Activated T-helper 1 cell treated with Interleukin-2 at 50 U/mL for 16 hours (primary cell): ENCODE data around the gene SERPINB12.

Experiments used
- DNase-seq: peaks from one replicate; pipeline ENCODE4 v3.0.0-alpha.2; 2020; ENCODE audit warnings: low read depth

The SERPINB12 gene, protein sequence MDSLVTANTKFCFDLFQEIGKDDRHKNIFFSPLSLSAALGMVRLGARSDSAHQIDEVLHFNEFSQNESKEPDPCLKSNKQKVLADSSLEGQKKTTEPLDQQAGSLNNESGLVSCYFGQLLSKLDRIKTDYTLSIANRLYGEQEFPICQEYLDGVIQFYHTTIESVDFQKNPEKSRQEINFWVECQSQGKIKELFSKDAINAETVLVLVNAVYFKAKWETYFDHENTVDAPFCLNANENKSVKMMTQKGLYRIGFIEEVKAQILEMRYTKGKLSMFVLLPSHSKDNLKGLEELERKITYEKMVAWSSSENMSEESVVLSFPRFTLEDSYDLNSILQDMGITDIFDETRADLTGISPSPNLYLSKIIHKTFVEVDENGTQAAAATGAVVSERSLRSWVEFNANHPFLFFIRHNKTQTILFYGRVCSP

DNA sequence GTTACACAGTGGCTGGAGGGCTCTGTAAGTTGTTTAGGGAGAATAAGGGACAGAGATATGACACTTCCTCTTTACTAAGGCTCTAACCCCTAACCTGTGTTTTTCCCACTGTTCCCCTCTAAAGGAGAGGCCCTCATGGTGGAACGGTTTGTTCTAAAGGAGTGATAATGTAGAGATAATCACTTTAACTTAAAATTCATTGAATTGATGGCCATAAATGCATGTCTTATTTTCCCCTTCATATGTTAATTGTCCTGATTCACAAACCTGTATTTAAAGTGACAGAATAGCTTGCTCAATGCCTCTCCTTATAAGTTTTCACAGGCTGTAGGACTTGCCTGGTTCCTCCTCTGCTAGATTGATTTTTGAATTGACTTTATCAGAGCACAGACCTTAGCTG, at the start of gene SERPINB12:
Gene SERPINB12, plus strand, starts transcription at position 301 of the 400 bp plus-strand sequence. CDS start 13,791 bp downstream, outside the sequence.
- DNase-seq, result no peak

DNA sequence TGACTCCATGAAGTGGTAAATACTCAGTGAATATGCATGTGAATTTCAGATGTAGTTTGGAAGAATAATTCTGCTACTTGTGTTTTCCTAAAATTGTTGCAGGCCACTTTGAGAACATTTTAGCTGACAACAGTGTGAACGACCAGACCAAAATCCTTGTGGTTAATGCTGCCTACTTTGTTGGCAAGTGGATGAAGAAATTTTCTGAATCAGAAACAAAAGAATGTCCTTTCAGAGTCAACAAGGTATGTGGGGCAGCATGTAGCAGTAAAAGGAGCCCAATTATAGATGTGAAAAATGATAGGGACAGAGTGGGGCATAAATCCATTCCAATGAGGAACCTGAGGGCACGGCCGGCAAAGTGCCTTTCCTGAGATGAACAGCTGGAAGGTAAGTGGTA, 49.3 kb upstream of the SERPINB12 start:
- no peak for DNase-seq

- DNase-seq, result no peak
These were observed 46.5 kb upstream of the SERPINB12 start for GRCh38 chr18:63495675-63496074.

DNA sequence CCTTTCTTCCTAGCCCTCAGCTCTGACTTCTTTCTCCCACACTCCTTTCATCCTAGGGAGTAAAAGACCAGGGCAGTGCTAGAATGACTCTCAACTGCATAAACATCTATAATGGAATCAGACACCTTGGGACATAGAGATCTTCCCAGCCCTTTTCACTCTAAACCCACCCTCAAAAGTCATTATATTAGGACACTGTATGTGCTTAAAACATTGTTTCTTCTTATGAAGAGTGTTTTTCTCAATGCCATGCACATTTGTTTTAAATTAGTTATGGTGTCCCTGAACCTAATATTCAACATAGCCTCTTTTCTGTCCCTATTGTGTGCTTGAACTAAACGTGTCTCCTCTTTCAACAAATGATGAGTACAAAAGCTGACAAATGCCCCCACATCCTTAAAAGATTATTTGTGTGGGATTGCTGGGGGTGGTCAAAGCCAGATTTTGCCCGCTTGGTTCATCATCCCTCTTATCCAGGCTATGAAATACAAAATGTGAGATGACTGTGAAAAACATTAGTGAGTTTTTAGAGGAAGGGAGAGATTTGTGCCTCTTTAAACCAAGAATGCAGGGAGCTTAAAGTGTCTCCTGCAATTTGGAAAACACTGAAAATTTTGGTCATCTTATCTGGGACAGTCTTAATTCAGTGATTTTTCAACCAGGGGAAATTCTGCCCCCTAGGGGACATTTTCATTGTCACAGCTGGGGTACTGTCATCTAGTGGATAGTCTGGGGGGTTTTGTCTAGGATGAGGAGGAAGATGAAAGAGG, 36.4 kb upstream of the SERPINB12 start:
- no peak for DNase-seq

DNA sequence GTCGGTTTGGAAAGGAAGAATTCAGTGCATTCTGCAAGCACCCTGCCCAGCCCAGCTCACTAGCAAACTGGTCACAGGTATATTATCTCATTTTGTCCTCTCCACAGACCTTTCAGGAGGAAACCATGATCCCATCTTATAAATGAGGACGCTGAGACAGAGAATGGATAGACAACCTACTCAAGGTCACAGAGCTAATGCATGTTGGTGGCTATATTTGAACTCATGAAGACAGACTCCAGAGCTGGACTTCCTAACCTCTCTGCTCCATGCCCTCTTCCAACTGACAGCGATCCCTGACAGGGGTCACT, 35.9 kb upstream of the SERPINB12 start:
- DNase-seq, result no peak

GRCh38 chr18:63508596-63508995, 33.6 kb upstream of the SERPINB12 start:
- DNase-seq, result no peak

DNA sequence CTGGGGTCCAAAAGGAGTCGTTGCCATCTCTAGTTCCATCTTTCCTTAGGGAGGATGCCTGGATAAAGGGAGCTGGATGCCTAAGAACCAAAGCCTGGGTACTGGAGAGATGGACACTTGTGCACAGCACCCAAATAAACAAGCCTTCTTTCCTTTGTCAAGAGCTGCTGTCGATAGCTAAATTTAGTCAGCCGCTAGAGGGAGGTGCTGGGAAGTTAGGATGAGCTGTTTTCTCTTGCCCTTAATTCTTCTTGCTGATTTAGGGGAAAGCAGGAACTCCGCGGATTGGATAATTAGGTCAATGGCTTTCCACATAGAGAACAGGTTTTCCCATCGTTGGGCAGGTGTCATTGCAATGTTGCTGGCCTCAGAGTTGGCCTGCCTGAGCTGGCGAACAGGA, 30.9 kb upstream of the SERPINB12 start:
- no peak for DNase-seq

GRCh38 chr18:63514326-63514725, 27.8 kb upstream of the SERPINB12 start:
- no peak for DNase-seq

GRCh38 chr18:63514888-63515678, 27.1 kb upstream of the SERPINB12 start:
- no peak for DNase-seq

DNA sequence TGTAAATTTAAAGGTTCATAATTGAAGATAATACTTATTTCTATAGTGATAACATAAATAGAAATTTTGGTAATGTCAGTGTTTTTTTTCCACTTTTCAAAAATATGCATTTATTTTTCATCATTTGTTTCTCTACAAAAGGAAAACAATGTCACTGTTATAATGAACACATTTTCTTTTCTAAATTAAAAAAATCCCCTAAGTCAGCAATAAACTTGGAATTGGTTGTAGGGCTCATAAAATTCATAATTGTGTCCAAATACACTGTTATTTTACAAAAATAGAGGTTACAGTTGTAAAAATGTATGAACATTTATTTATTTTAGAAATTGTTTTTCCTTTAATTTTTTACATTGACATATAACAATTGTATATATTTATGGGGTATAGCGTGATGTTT, 26.4 kb upstream of the SERPINB12 start:
- DNase-seq, result no peak

DNA sequence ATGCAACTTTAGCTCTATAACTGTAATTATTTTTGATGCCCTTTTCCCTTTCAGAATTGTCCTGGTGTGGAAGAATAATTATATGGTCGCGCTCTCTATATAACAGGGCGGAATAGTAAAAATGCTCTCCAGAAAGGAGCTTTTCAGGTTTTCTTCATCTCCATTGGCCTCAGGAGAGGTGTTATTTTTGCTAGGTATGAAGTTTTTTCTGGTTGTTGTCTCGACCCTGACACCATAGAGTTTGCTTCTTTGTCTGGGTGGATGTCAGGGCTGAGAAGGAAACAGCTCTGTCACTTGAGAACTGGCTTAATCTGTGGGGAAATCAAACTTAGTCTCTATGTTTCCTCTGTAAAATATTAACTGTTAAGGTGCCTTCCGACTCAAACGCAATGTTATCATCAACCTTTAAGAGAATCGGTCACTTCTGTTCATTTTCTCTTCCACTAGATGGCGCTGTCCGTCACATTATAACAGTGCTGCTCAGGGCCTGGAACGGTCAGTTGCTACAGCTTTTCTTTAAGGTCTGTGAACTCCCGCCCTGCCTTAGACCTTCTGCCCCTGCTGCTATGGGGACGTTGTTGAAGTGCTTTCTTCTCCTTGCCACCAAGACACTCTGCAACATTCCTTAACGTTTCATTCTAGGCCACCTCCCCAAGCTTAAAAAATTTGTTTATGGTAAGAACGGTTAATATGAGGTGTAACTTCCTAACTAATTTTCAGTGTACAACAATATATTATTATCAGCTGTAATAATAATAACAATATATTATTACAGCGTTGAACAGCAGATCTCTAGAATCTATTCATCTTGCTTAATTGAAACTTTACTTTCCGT, 23.8 kb upstream of the SERPINB12 start:
- DNase-seq, result peak; percentile 4

DNA sequence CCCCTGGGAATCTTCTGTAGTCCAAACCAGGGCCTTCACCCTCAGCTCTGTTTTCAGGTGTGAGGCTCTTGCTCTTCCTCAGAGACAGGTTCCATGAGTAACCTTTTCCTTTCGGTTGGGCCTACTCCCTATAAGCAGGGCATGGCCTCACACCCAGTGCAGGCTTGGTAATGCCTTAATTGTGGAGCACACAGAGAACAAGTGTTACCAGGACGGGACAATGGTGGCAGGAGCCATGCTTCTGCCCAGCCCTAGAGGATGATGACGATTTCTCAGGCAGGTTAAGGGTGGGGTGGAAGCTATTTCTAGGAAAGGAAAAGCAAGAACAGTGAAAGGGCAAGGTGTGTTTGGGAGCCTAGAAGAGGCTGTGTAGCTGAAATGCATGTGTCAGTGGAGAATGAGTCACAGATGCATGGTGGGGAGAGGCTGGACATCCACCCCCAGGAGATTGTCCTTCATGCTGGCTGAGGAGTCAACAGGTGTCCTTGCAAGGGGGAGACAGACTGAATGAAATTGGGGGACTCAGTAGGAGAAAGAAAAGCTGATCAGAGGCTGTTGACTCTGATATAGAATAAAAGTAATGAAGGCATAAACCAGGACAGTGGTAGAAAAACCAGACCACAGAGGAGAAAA, 22.0 kb upstream of the SERPINB12 start:
- DNase-seq, result no peak

- no peak for DNase-seq
These were observed 18.5 kb upstream of the SERPINB12 start for GRCh38 chr18:63523660-63524059.

DNA sequence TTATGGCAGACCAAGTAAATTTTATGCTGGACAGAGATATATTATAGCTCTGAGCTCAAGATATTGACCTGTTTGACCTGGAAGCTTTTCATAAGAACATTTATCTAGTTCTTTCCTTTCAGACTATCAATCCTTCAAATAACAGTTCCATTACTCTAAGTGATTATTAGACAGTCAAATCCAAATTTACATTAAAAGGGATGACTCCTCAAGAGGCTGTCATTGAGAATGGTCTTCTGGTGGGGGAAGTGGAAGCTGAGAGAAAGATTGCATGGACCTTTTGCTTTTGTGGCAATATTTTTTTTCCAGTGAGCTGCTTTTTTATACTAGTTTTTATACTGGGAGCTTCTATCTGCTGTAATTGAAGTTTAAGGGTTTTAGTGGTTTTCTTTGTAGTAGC, 14.9 kb upstream of the SERPINB12 start:
- DNase-seq, result no peak

GRCh38 chr18:63528863-63529492, 13.2 kb upstream of the SERPINB12 start:
- no peak for DNase-seq

- DNase-seq, result no peak
These were observed 9.7 kb upstream of the SERPINB12 start for GRCh38 chr18:63532471-63532870.

DNA sequence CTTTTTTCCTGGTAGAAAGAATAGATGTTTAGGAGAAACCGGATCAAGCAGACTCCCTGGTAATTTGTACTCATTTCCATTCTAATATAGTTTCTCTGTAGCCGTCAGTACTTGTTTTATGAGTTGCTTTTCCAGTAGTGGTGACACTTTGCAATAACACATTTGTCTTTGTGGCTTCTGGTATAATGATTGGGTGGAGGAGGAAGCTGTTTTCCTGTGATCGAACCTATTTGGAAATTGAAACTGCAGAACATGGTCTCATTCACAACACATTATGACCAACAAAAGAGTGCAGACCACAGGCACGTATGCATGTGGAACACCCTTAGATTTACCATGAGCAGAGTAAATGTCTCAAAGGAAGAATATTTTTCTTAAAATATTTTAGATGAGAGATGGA, 7.6 kb upstream of the SERPINB12 start:
- no peak for DNase-seq

GRCh38 chr18:63539904-63540510, 2.2 kb upstream of the SERPINB12 start:
- DNase-seq, result no peak

- DNase-seq, result no peak
These were observed 1.8 kb downstream of the SERPINB12 start for GRCh38 chr18:63544017-63544416.

DNA sequence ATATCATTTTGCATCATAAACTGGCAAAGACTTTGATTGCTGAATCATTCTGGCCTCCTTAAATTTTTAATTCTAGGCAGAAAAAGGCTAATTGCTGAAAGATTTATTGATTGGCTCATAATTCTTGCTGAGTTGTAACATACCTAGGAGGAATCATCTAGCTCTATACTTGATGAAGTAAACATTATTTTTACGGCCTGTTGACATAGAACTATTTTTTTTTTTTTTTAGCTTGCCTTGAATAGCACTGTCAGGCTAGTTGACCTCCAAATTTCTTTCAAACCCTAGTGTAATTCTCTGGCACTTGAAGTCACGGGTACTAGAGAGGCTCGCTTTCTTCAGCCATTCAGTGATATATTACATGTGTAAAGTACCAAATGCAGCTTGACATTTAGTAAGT, 2.8 kb downstream of the SERPINB12 start:
- no peak for DNase-seq
